HL-60 (cell line): ENCODE data around the gene SHISAL2A.

ENCODE experiments used
- DNase-seq, 2 experiments: peaks; one replicate each; pipeline ENCODE4 v3.0.0-alpha.2; 2010 to 2020; ENCODE audit warnings: low read depth in 1 of 2, low spot score in 1 of 2
- H3K27ac ChIP-seq: fragments of 250-450 bp; sonication (Bioruptor Pico); replicated peaks from 2 replicates; pipeline ENCODE4 v1.5.1; 2020; ENCODE audit warnings: mild to moderate bottlenecking, moderate library complexity
- H3K27me3 ChIP-seq: fragments of 250-450 bp; sonication (Bioruptor Pico); 2 replicates; pipeline ENCODE4 v1.5.1; 2021; ENCODE audit warnings: mild to moderate bottlenecking, moderate library complexity; ENCODE audit not compliant: insufficient read depth, poor library complexity, severe bottlenecking
- H3K4me3 ChIP-seq: replicated peaks from 2 replicates; pipeline ENCODE4 v1.5.1; 2011; ENCODE audit warnings: mild to moderate bottlenecking, control low read depth, low read length; ENCODE audit not compliant: insufficient read depth
- CTCF ChIP-seq: IDR thresholded peaks from one replicate; pipeline ENCODE4 v1.5.1; 2011; ENCODE audit warnings: low read length, control low read depth, inconsistent platforms; ENCODE audit not compliant: insufficient read depth
- GABPA ChIP-seq: IDR thresholded peaks from 2 replicates; pipeline ENCODE4 v1.6.1; 2012; ENCODE audit warnings: low read depth
- POLR2AphosphoS5 ChIP-seq: IDR thresholded peaks from 2 replicates; pipeline ENCODE4 v1.6.1; 2012; ENCODE audit warnings: low read depth
- REST ChIP-seq: IDR thresholded peaks from 2 replicates; pipeline ENCODE4 v1.6.1; 2012; ENCODE audit warnings: low read depth; ENCODE audit not compliant: insufficient replicate concordance
- SPI1 ChIP-seq: IDR thresholded peaks from 2 replicates; pipeline ENCODE4 v1.6.1; 2012; ENCODE audit warnings: low read depth, mild to moderate bottlenecking, borderline replicate concordance

SHISAL2A gene

DNA sequence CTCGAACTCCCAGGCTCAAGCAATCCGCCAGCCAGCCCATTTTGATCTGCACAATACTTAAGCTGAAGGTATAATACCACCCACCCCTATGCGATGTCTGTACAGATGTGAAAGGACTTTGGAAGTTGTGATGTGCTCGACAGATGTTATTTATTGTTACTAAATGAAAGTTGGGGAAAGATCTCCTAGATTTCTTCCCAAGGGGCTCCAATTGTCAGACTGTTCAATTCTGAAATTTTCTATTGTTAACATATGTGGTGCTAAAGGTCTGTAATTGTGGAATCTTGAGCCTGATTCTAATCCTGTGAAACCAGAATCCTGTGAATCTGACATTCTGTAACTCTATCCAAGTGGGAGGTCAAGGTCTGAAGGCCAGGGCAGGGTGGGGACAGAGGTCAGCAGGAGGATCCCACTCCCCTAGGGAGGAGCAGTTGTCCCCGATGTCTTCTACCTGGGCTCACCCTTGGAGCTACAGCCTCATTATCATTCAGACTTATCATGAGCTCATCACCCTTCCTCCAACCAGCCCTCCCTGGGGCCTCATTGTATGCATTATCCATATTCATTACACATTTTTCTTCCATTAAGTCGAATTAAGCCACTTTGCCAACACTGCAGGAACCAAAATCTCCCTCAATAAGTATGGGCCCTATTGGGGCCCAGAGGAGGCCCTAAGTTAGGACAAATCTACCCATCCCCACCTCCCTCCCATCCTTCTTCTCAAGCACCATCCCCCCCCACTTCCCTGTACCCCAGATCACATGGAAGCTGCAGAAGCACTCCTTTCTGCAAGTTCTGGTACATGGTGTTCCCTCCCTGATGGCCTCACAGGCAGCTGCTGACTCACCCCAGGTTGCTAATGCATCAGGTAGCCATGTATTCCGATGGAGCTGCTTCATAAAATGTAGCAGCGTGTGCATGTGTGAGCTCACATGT lies 32.3 kb downstream of the SHISAL2A start:
- Histone ChIP-seq H3K27me3 (no peaks in the 10 kb centered on the region), H3K27ac (no peak overlapping the region), H3K4me3 (no peak overlapping the region)
- DNase-seq, result no peak
- no peak for TF ChIP-seq REST
- TF ChIP-seq GABPA, result no peak

DNA sequence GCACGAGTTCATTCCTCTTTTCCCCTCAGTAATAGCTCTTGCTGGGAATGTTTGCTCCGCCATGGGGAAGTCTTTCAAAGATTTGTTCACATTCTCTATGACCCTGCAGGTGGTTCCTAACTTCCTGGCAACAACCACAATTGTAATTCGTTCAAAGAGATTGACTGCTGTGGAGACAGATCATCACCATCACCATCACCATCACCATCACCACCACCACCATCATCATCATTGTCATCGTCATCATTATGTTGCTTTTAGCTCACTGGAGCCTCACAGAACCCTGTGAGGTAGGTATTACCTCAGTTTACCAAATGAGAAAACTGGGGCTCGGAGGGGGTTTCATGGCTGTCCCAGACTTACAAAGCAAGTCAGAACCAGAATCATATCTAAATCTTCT lies 34.3 kb downstream of the SHISAL2A start:
- Histone ChIP-seq H3K27me3 (no peaks in the 10 kb centered on the region), H3K4me3 (no peak overlapping the region), H3K27ac (no peak overlapping the region)
- DNase-seq, result no peak
- no peak for TF ChIP-seq POLR2AphosphoS5
- no peak for TF ChIP-seq CTCF
- no peak for TF ChIP-seq SPI1
- TF ChIP-seq GABPA, result no peak
- no peak for TF ChIP-seq REST

GRCh38 chr1:52667984-52668383 lies 35.0 kb downstream of the SHISAL2A start:
- no peaks in the 10 kb centered on the region for H3K27me3 ChIP-seq
- no peak overlapping the region for H3K27ac ChIP-seq
- H3K4me3 ChIP-seq, result no peak overlapping the region
- no peak for DNase-seq
- TF ChIP-seq SPI1, result no peak
- no peak for TF ChIP-seq POLR2AphosphoS5
- TF ChIP-seq CTCF, result no peak
- no peak for TF ChIP-seq REST
- TF ChIP-seq GABPA, result no peak
